HCT116 (cell line): ENCODE measurements around the gene SNTB2. TPM values are rescaled to one million over a fixed set of nuclear protein-coding genes. Genes with fewer than 3 reads are reported as not detected.

Source experiments
- ATAC-seq: fragments of 200-7000 bp; cut with Tn5 transposase; 2 replicates; pipeline ENCODE4 v1.9.1; 2020; ENCODE audit warnings: mild to moderate bottlenecking, moderate library complexity
- BruUV-seq: library from RNA; stranded (reverse); fragments of 400-500 nt; replicated peaks from 2 replicates; lab custom pipeline; 2021; lab: Mats Ljungman, UMichigan
- CTCF ChIA-PET: fragments of 300-600 bp; sonication (Branson Sonifier 250); formaldehyde crosslinking; loops from one replicate; lab custom pipeline; 2021; ENCODE audit warnings: antibody characterized with exemption; lab: Charles Lee
- POLR2A ChIA-PET: fragments of 300-600, 350-600 bp; sonication (Branson Sonifier 250); formaldehyde crosslinking; loops from one replicate; lab custom pipeline; 2021; ENCODE audit warnings: antibody characterized with exemption; lab: Charles Lee
- RAD21 ChIA-PET, 2 experiments: fragments of 300-600 bp; sonication (Branson Sonifier 250); formaldehyde crosslinking; loops; one replicate each; lab custom pipeline; 2023; ENCODE audit warnings: low total read pairs in 2 of 2; ENCODE audit not compliant: uncharacterized antibody in 2 of 2, unreplicated experiment in 2 of 2, low non-redundant PET in 1 of 2; lab: Charles Lee
- DNase-seq: peaks from one replicate; pipeline ENCODE4 v3.0.0-alpha.2; 2010; ENCODE audit warnings: low read depth, low spot score
- H2AFZ ChIP-seq: fragments of 200-600 bp; shearing (Covaris generic), sonication (generic); 2 replicates; pipeline ENCODE4 v1.6.1; 2017; ENCODE audit warnings: low read depth, mixed run types, mixed read lengths, antibody characterized with exemption, low read length; ENCODE audit not compliant: poor library complexity, severe bottlenecking
- H3K27ac ChIP-seq: 2 replicates; pipeline ENCODE4 v1.5.1; 2012; ENCODE audit warnings: low read depth, low read length
- H3K27me3 ChIP-seq: fragments of 200-600 bp; sonication (generic); 2 replicates; pipeline ENCODE4 v1.6.1; 2016; ENCODE audit warnings: mixed run types, low read length, mixed read lengths; ENCODE audit not compliant: insufficient read depth
- H3K36me3 ChIP-seq, 2 experiments: fragments of 200-500 bp in 1 of 2; fragments of 200-600 bp in 1 of 2; sonication (Bioruptor generic) in 1 of 2; sonication (generic) in 1 of 2; 2 replicates each; pipeline versions ENCODE4 v1.5.1 to v1.6.1; 2014 to 2016; ENCODE audit warnings: low read length in 2 of 2, inconsistent platforms in 1 of 2, mixed read lengths in 1 of 2, mixed run types in 1 of 2; ENCODE audit not compliant: insufficient read depth in 2 of 2, control insufficient read depth in 1 of 2
- H3K4me1 ChIP-seq, 2 experiments: fragments of 200-600 bp in 1 of 2; sonication (generic) in 1 of 2; 2 replicates each; pipeline versions ENCODE4 v1.5.1 to v1.6.1; 2012 to 2017; ENCODE audit warnings: low read length in 2 of 2, inconsistent platforms in 1 of 2, mild to moderate bottlenecking in 1 of 2, mixed read lengths in 1 of 2, mixed run types in 1 of 2, moderate library complexity in 1 of 2; ENCODE audit not compliant: insufficient read depth in 2 of 2, control insufficient read depth in 1 of 2
- H3K4me2 ChIP-seq: fragments of 200-600 bp; sonication (generic); 2 replicates; pipeline ENCODE4 v1.6.1; 2017; ENCODE audit warnings: mixed run types, low read length, mixed read lengths
- H3K4me3 ChIP-seq, 2 experiments: fragments of 200-600 bp in 1 of 2; sonication (generic) in 1 of 2; replicated peaks in 1 of 2; 2 replicates each; pipeline ENCODE4 v1.5.1; 2011 to 2016; ENCODE audit warnings: low read length in 2 of 2, control low read depth in 1 of 2, low read depth in 1 of 2, mild to moderate bottlenecking in 1 of 2, mixed read lengths in 1 of 2, mixed run types in 1 of 2
- H3K79me2 ChIP-seq: fragments of 200-600 bp; sonication (generic); 2 replicates; pipeline ENCODE4 v1.6.1; 2017; ENCODE audit warnings: mild to moderate bottlenecking, mixed run types, low read length, moderate library complexity, mixed read lengths; ENCODE audit not compliant: insufficient read depth
- H3K9ac ChIP-seq: fragments of 200-600 bp; sonication (generic); 2 replicates; pipeline ENCODE4 v1.6.1; 2016; ENCODE audit warnings: low read length, mixed read lengths
- H3K9me2 ChIP-seq: fragments of 200-600 bp; sonication (generic), shearing (Covaris generic); 2 replicates; pipeline ENCODE4 v1.6.1; 2017; ENCODE audit warnings: mixed run types, mild to moderate bottlenecking, moderate library complexity; ENCODE audit not compliant: insufficient read depth
- H3K9me3 ChIP-seq, 2 experiments: fragments of 200-500 bp in 1 of 2; fragments of 200-600 bp in 1 of 2; sonication (Bioruptor generic) in 1 of 2; sonication (generic) in 1 of 2; 2 replicates each; pipeline ENCODE4 v1.6.1; 2014 to 2017; ENCODE audit warnings: low read length in 2 of 2, mixed read lengths in 2 of 2, inconsistent platforms in 1 of 2, low read depth in 1 of 2, mild to moderate bottlenecking in 1 of 2, mixed run types in 1 of 2, moderate library complexity in 1 of 2; ENCODE audit not compliant: control insufficient read depth in 1 of 2, insufficient read depth in 1 of 2
- H4K20me1 ChIP-seq: fragments of 200-600 bp; sonication (generic), shearing (Covaris generic); 2 replicates; pipeline ENCODE4 v1.6.1; 2017; ENCODE audit warnings: mixed run types, mild to moderate bottlenecking, moderate library complexity; ENCODE audit not compliant: insufficient read depth
- CEBPB ChIP-seq: IDR thresholded peaks from 2 replicates; pipeline ENCODE4 v1.6.1; 2012; ENCODE audit warnings: low read depth
- EGR1 ChIP-seq: IDR thresholded peaks from 2 replicates; pipeline ENCODE4 v1.6.1; 2012; ENCODE audit warnings: low read depth
- ELF1 ChIP-seq: IDR thresholded peaks from 2 replicates; pipeline ENCODE4 v1.6.1; 2012; ENCODE audit warnings: low read depth, borderline replicate concordance
- EZH2 ChIP-seq: fragments of 200-600 bp; sonication (generic); IDR thresholded peaks from 2 replicates; pipeline ENCODE4 v1.6.1; 2017; ENCODE audit warnings: antibody characterized with exemption, mixed run types
- EZH2phosphoT487 ChIP-seq: fragments of 200-600 bp; IDR thresholded peaks from 2 replicates; pipeline ENCODE4 v1.6.1; 2018; ENCODE audit warnings: antibody characterized with exemption, borderline replicate concordance
- FOSL1 ChIP-seq: IDR thresholded peaks from 2 replicates; pipeline ENCODE4 v1.6.1; 2012; ENCODE audit warnings: low read depth
- POLR2A ChIP-seq: IDR thresholded peaks from 2 replicates; pipeline ENCODE4 v1.7.0; 2011; ENCODE audit warnings: borderline replicate concordance; ENCODE audit not compliant: insufficient read depth, insufficient read length; ENCODE audit errors: extremely low read depth
- RAD21 ChIP-seq: IDR thresholded peaks from 2 replicates; pipeline ENCODE4 v1.6.1; 2012; ENCODE audit warnings: low read depth, mild to moderate bottlenecking
- SIN3A ChIP-seq: IDR thresholded peaks from 2 replicates; pipeline ENCODE4 v1.6.1; 2012; ENCODE audit warnings: low read depth
- SRF ChIP-seq: IDR thresholded peaks from 2 replicates; pipeline ENCODE4 v1.6.1; 2012; ENCODE audit warnings: low read depth
- TCF7L2 ChIP-seq: IDR thresholded peaks from 2 replicates; pipeline ENCODE4 v1.7.0; 2011; ENCODE audit warnings: borderline replicate concordance, inconsistent platforms; ENCODE audit not compliant: insufficient read depth, insufficient read length; ENCODE audit errors: extremely low read depth
- ZFX ChIP-seq: fragments of 450-650 bp; IDR thresholded peaks from 2 replicates; pipeline ENCODE4 v1.6.1; 2017
- ZNF274 ChIP-seq: fragments of 200-500 bp; sonication (Bioruptor generic); IDR thresholded peaks from 2 replicates; pipeline ENCODE4 v1.6.1; 2014; ENCODE audit warnings: mild to moderate bottlenecking, low read depth, low read length, inconsistent platforms
- intact Hi-C: fragments of 100-400 bp; cut with micrococcal nuclease; formaldehyde crosslinking; loops from 2 replicates; pipeline ENCODE4 v1.10.0; 2022
- total RNA-seq: library from RNA; stranded (reverse); gene quantifications from one replicate; pipeline ENCODE4 v1.2.1, GENCODE V29; 2021; ENCODE audit not compliant: unreplicated experiment
- TF ChIP-seq, protein P1 (sequence below): IDR thresholded peaks from 2 replicates; pipeline ENCODE4 v1.6.1; 2011; ENCODE audit warnings: mild to moderate bottlenecking, low read length, moderate library complexity; ENCODE audit not compliant: insufficient replicate concordance; ENCODE audit errors: extremely low read depth

SNTB2 gene
- total RNA-seq, 1 experiment from 2014 or later, result 38.1 TPM

- BruUV-seq, result no TSS peak
These were observed 139.4 kb downstream of the SNTB2 start for GRCh38 chr16:69326172-69326873.

More at GRCh38 chr16:69326172-69326873, 139.4 kb downstream of the SNTB2 start:
- intact Hi-C loops, result no loop called here
- Histone ChIP-seq H3K79me2 (peaks cover 94% of the 10 kb centered on the region), H4K20me1 (peaks cover 20% of the 10 kb centered on the region; the same call in 1 of the 2 replicates), H2AFZ (no peak overlapping the region), H3K36me3 (peaks cover 41 to 59% of the 10 kb centered on the region in 2 experiments), H3K27me3 (no peaks in the 10 kb centered on the region), H3K9me3 (no peaks in the 10 kb centered on the region), H3K27ac (peak overlapping the region; percentile 29; the same call in 1 of the 2 replicates), H3K9me2 (no peaks in the 10 kb centered on the region), H3K9ac (no peak overlapping the region), H3K4me3 (no peak overlapping the region), H3K4me1 (peaks cover 14 to 26% of the 10 kb centered on the region in 2 experiments), H3K4me2 (no peak overlapping the region)
- RAD21 ChIA-PET, result no interaction called here
- no peak for ATAC-seq
- TF ChIP-seq CEBPB (no peak), FOSL1 (no peak), POLR2A (no peak), TCF7L2 (no peak), ZFX (no peak), EZH2phosphoT487 (no peak), EGR1 (no peak), SIN3A (no peak), EZH2 (no peak), ZNF274 (no peak), ELF1 (no peak), RAD21 (no peak), SRF (no peak)
- TF ChIP-seq, protein P1, sequence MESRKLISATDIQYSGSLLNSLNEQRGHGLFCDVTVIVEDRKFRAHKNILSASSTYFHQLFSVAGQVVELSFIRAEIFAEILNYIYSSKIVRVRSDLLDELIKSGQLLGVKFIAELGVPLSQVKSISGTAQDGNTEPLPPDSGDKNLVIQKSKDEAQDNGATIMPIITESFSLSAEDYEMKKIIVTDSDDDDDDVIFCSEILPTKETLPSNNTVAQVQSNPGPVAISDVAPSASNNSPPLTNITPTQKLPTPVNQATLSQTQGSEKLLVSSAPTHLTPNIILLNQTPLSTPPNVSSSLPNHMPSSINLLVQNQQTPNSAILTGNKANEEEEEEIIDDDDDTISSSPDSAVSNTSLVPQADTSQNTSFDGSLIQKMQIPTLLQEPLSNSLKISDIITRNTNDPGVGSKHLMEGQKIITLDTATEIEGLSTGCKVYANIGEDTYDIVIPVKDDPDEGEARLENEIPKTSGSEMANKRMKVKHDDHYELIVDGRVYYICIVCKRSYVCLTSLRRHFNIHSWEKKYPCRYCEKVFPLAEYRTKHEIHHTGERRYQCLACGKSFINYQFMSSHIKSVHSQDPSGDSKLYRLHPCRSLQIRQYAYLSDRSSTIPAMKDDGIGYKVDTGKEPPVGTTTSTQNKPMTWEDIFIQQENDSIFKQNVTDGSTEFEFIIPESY, result no peak
- DNase-seq, result no peak
- CTCF ChIA-PET, result interaction anchor here (0.7 kb wide), 1 partner anchor 36 kb away, joined by 5 read pairs; no protein-coding TSS in a partner anchor
- POLR2A ChIA-PET, result no interaction called here
